Measurements from ENCODE around the gene LRRIQ1.

- TF ChIP-seq CTCF (IDR thresholded peaks at IDR 0.05; ENCODE audit: low read depth, low read length, poor library complexity, severe bottlenecking): no peak
- no peak for TF ChIP-seq EZH2phosphoT487 (IDR thresholded peaks at IDR 0.05; ENCODE audit: borderline replicate concordance, low read length)
Observed at GRCh38 chr12:85072826-85073225, 36.7 kb downstream of the LRRIQ1 start.
